Measurements from ENCODE around the gene EFCAB6. TPM values are rescaled to one million over a fixed set of nuclear protein-coding genes. Genes with fewer than 3 reads are reported as not detected.

EFCAB6 gene
- total RNA-seq, 6 donors from 2014 or later: 2.4 to 94.3 (median 6.6) TPM

DNA sequence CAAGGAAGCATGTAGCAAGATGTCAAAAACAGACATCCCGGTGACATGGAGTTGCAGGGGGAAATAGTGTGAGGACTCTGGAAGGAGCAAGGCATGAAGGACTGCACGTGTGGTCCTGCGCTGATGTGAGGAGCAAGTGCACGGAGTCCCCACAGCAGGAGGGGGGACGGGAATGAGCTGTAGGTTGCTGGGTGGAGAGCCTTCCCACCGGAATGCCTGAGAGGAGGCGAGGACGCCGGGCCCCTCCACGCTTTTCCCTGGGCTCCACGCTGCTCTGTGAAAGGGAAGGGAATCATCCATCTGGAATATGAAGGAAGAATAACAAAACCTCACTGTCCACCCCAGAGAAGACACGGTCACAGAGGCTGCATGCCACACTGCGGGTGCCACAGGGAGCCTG lies 23.6 kb upstream of the EFCAB6 start:
- H3K27ac ChIP-seq: no peak overlapping the region
- H3K27me3 ChIP-seq: no peaks in the 10 kb centered on the region
- ATAC-seq (ENCODE audit: low FRiP score in 2 of 2) (no peak), DNase-seq (no peak)
- no peaks in the 10 kb centered on the region for H3K9me3 ChIP-seq
- TF ChIP-seq POLR2A (IDR thresholded peaks at IDR 0.05): no peak
- TF ChIP-seq, protein P1, sequence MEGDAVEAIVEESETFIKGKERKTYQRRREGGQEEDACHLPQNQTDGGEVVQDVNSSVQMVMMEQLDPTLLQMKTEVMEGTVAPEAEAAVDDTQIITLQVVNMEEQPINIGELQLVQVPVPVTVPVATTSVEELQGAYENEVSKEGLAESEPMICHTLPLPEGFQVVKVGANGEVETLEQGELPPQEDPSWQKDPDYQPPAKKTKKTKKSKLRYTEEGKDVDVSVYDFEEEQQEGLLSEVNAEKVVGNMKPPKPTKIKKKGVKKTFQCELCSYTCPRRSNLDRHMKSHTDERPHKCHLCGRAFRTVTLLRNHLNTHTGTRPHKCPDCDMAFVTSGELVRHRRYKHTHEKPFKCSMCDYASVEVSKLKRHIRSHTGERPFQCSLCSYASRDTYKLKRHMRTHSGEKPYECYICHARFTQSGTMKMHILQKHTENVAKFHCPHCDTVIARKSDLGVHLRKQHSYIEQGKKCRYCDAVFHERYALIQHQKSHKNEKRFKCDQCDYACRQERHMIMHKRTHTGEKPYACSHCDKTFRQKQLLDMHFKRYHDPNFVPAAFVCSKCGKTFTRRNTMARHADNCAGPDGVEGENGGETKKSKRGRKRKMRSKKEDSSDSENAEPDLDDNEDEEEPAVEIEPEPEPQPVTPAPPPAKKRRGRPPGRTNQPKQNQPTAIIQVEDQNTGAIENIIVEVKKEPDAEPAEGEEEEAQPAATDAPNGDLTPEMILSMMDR (IDR thresholded peaks at IDR 0.05): no peak
- TF ChIP-seq EP300 (IDR thresholded peaks at IDR 0.05): no peak
- TF ChIP-seq POLR2AphosphoS5 (IDR thresholded peaks at IDR 0.05): no peak
- H3K4me1 ChIP-seq: peaks cover 0 to 2% (median 0%) of the 10 kb centered on the region in 4 donors
- WGBS, 2 donors: 85 to 89% methylated on average over 11 to 13 of the region's 13 CpGs
- H3K4me3 ChIP-seq: no peak overlapping the region
- H3K36me3 ChIP-seq: no peaks in the 10 kb centered on the region

DNA sequence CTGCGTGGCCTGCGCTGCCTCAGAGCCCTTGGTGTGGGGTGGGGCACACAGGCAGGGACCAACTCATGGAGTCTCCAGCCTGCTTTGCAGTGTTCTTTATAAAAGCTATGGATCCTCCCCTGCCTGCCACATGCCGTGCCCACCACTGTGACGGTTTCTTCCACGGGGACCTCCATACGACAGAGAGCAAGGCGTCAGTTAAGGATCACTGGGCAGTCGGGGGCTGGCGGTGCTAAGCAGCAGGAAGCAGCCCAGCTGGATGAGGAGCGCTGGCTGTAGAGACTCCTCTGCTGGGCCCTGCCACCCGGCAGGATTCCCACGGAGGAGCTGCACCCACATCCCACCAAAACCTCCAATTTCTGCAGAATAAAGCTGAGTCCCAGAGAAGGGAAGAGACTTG lies 23.1 kb upstream of the EFCAB6 start:
- H3K9me3 ChIP-seq: no peaks in the 10 kb centered on the region
- DNase-seq: no peak
- TF ChIP-seq EP300 (IDR thresholded peaks at IDR 0.05): no peak
- no peak for TF ChIP-seq POLR2A (IDR thresholded peaks at IDR 0.05)
- no peak for TF ChIP-seq POLR2AphosphoS5 (IDR thresholded peaks at IDR 0.05)
- TF ChIP-seq, protein P1 (IDR thresholded peaks at IDR 0.05): no peak

DNA sequence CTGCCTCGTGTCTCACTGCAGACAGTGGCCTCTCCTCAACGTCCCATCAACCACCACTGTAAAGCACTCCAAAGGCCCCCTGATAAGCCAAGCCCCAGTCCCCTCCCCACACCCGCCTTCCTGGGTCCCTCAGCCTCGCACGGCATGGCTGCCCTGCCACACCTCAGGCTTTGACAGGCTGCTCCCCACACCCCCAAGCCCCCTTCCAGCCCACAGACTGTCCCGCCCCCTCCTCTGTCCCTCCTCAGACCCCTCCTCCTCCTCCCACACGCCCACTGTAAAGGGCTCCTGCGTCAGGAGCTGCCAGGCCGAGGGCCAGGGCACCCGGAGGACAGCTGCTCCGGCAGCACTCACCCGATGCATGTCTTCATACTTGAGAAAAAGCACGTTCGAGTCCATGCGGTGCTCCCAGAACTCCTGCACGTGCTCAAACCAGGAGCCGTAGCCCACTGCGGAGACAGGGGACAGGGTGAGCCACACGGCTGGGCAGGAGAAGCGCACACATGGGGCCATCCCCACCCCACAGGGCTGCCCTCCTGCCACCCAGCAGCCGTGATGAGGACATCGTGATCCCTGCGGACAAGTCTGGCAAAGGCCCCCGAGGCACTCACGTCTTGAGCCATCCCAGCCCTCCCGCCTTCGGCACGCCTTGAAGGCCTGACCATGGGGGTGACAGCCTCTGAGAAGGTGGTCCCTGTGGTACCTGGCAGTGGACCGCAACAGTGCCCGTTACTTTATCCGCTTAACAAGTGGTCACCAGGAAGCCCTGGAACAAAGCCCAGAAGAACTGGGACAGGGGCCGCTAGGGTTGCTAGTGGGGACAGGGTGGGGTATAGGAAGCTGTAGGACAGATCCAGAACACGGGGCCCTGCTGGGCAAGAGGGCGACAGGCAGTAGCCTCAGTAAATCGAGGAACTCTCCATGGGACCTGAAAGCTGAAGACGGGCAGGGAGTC lies 21.5 kb upstream of the EFCAB6 start:
- Histone ChIP-seq H3K4me1 (peaks cover 0 to 4% (median 1%) of the 10 kb centered on the region in 4 donors), H3K9me3 (no peaks in the 10 kb centered on the region), H3K27me3 (no peaks in the 10 kb centered on the region), H3K4me3 (no peak overlapping the region), H3K27ac (no peak overlapping the region), H3K36me3 (no peaks in the 10 kb centered on the region)
- no peak for DNase-seq
- TF ChIP-seq POLR2AphosphoS5 (IDR thresholded peaks at IDR 0.05) (no peak), POLR2A (IDR thresholded peaks at IDR 0.05) (no peak), EP300 (IDR thresholded peaks at IDR 0.05) (no peak)
- TF ChIP-seq, protein P1 (IDR thresholded peaks at IDR 0.05): no peak
- ATAC-seq (ENCODE audit: low FRiP score in 2 of 2): no peak
- WGBS, 2 donors: 71 to 79% methylated on average over 20 to 34 of the region's 36 CpGs

More for the DNA sequence above, 23.1 kb upstream of the EFCAB6 start:
- Histone ChIP-seq H3K4me1 (peaks cover 0 to 2% (median 0%) of the 10 kb centered on the region in 4 donors), H3K36me3 (no peaks in the 10 kb centered on the region), H3K27ac (no peak overlapping the region), H3K27me3 (no peaks in the 10 kb centered on the region), H3K4me3 (no peak overlapping the region)
- ATAC-seq (ENCODE audit: low FRiP score in 2 of 2): no peak
- WGBS, 2 donors: 81% methylated on average over 12 of the region's 12 CpGs; no CpG with 5 or more reads in 1 of the 2 donors

DNA sequence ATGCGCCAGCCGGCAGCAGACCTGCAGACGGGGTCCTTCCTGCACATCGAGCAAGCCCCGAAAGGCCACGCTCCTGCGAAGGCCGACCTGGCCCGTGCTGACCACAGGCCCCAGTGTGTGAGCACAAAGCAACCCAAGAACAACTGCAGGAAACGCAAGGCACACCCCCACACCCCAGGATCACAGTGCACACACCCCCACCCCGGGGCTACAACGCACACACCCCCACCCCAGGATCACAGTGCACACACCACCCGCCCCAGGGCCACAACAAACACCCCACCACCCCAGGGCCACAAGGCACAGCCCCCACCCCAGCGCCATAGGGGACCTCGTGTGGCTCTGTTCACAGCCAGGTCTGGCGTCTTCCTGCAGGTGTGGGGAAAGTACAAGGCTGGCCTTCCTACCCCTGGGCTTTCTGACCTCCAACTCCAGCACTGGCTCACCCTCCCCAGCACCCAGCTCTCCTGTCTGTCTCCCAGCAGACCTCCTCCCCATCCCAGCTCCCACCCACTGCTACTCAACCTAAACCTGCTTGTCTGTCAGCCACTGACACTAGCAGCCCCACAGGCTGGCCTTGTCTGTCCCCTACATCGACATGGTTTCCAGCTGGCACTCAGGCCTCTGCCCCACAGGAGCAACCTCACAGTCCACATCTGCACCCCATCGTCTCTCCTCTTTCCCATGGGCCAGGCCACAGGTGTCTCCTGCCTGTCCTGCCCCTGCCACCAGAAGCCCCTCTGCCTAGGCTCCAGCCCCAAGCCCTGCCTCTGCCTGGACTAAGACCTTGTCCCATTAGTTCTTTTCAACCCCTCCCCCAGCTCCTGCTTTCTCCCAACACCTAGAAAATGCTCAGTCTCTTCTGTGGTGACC lies 20.5 kb upstream of the EFCAB6 start:
- Histone ChIP-seq H3K4me3 (no peak overlapping the region), H3K27ac (no peak overlapping the region), H3K4me1 (peaks cover 0 to 4% (median 1%) of the 10 kb centered on the region in 4 donors), H3K9me3 (no peaks in the 10 kb centered on the region), H3K36me3 (no peaks in the 10 kb centered on the region), H3K27me3 (no peaks in the 10 kb centered on the region)
- WGBS, 2 donors: 79 to 82% methylated on average over 5 to 14 of the region's 18 CpGs
- DNase-seq (no peak), ATAC-seq (ENCODE audit: low FRiP score in 2 of 2) (no peak)
- TF ChIP-seq, protein P1 (IDR thresholded peaks at IDR 0.05): no peak
- TF ChIP-seq EP300 (IDR thresholded peaks at IDR 0.05): no peak
